GM21786 (cell line): ENCODE measurements around the gene PRLR.
"Not testable (repeated sequence)": the region's sequence is repeated elsewhere in the genome, so short reads cannot be mapped to it uniquely, and the experiment has no call there.

ENCODE experiments used
- ATAC-seq: cut with Tn5 transposase; IDR thresholded peaks from one replicate; pipeline ENCODE4 v1.9.1; 2021; ENCODE audit not compliant: unreplicated experiment

Gene PRLR

GRCh38 chr5:35198075-35198474, 32.2 kb downstream of the PRLR start:
- ATAC-seq, result no peak

- ATAC-seq, result no peak
These were observed 32.9 kb downstream of the PRLR start for GRCh38 chr5:35197351-35197750.

- no peak for ATAC-seq
These were observed 34.8 kb downstream of the PRLR start for GRCh38 chr5:35195472-35195852.

GRCh38 chr5:35194635-35195471, 35.4 kb downstream of the PRLR start:
- peak; percentile 94 for ATAC-seq

- no peak for ATAC-seq
These were observed 37.8 kb downstream of the PRLR start for GRCh38 chr5:35192506-35192905.

- not testable (repeated sequence) for ATAC-seq
These were observed 40.5 kb downstream of the PRLR start for GRCh38 chr5:35189801-35190200.

- no peak for ATAC-seq
These were observed 42.2 kb downstream of the PRLR start for GRCh38 chr5:35188031-35188457.

GRCh38 chr5:35187621-35188020, 42.7 kb downstream of the PRLR start:
- not testable (repeated sequence) for ATAC-seq

- ATAC-seq, result no peak
These were observed 43.5 kb downstream of the PRLR start for GRCh38 chr5:35186749-35187148.

GRCh38 chr5:35185518-35185917, 44.8 kb downstream of the PRLR start:
- ATAC-seq, result no peak

GRCh38 chr5:35183556-35183955, 46.7 kb downstream of the PRLR start:
- ATAC-seq, result no peak

GRCh38 chr5:35182910-35183535, 47.3 kb downstream of the PRLR start:
- no peak for ATAC-seq

GRCh38 chr5:35182486-35182885, 47.8 kb downstream of the PRLR start:
- no peak for ATAC-seq

GRCh38 chr5:35180046-35180445, 50.2 kb downstream of the PRLR start:
- no peak for ATAC-seq

GRCh38 chr5:35177783-35178182, 52.5 kb downstream of the PRLR start:
- ATAC-seq, result no peak

GRCh38 chr5:35172533-35172932, 57.8 kb downstream of the PRLR start:
- ATAC-seq, result no peak

GRCh38 chr5:35171991-35172390, 58.3 kb downstream of the PRLR start:
- no peak for ATAC-seq

- ATAC-seq, result no peak
These were observed 59.2 kb downstream of the PRLR start for GRCh38 chr5:35171078-35171477.

- ATAC-seq, result no peak
These were observed 64.2 kb downstream of the PRLR start for GRCh38 chr5:35166043-35166442.

- ATAC-seq, result no peak
These were observed 65.3 kb downstream of the PRLR start for GRCh38 chr5:35164860-35165542.

- no peak for ATAC-seq
These were observed 66.6 kb downstream of the PRLR start for GRCh38 chr5:35163710-35164033.
